ENCODE data around the gene R3HDM4. TPM values are rescaled to one million over a fixed set of nuclear protein-coding genes. Genes with fewer than 3 reads are reported as not detected.

The R3HDM4 gene
- total RNA-seq, 1 donor from 2014 or later = 57.9 TPM

- TF ChIP-seq EZH2 (IDR thresholded peaks at IDR 0.05; ENCODE audit: insufficient read depth, low read length) (no peak), CTCF (IDR thresholded peaks at IDR 0.05; ENCODE audit: insufficient read depth, low read depth, low read length) (no peak)
- H2AFZ ChIP-seq (ENCODE audit: low read depth, low read length) = no peak overlapping the region
- H3K4me1 ChIP-seq (ENCODE audit: insufficient read depth, low read length) = peaks cover 19% of the 10 kb centered on the region
- Mint-ChIP-seq H3K27ac (ENCODE audit: unreplicated experiment) (no peak overlapping the region), H3K9me3 (ENCODE audit: unreplicated experiment) (no peaks in the 10 kb centered on the region), H3K27me3 (ENCODE audit: low read depth, unreplicated experiment) (no peaks in the 10 kb centered on the region), H3K36me3 (ENCODE audit: low read depth, unreplicated experiment) (peaks cover 11% of the 10 kb centered on the region), H3K4me1 (ENCODE audit: low read depth, unreplicated experiment) (peaks cover 2% of the 10 kb centered on the region), H3K4me3 (ENCODE audit: unreplicated experiment) (no peak overlapping the region)
- peaks cover 4% of the 10 kb centered on the region for H3K36me3 ChIP-seq (ENCODE audit: insufficient read depth, low read length)
- no peak overlapping the region for H3K4me2 ChIP-seq (ENCODE audit: low read length)
- H4K20me1 ChIP-seq (ENCODE audit: insufficient read depth, low read length) = peaks cover 24% of the 10 kb centered on the region
- H3K27ac ChIP-seq (ENCODE audit: low read depth, low read length) = no peak overlapping the region
- H3K4me3 ChIP-seq (ENCODE audit: insufficient read depth, low read depth, low read length) = no peak overlapping the region
- no peaks in the 10 kb centered on the region for H3K79me2 ChIP-seq (ENCODE audit: insufficient read depth, low read length)
- H3K9ac ChIP-seq (ENCODE audit: low read length) = no peak overlapping the region
- no peaks in the 10 kb centered on the region for H3K9me3 ChIP-seq (ENCODE audit: insufficient read depth, low read depth, low read length)
- no peaks in the 10 kb centered on the region for H3K27me3 ChIP-seq (ENCODE audit: insufficient read depth, low read length)
- DNase-seq (ENCODE audit: low read depth) (peak; percentile 34), FAIRE-seq (no peak)
Observed at GRCh38 chr19:871446-872265, 41.4 kb downstream of the R3HDM4 start.

GRCh38 chr19:870963-871401 is 42.0 kb downstream of the R3HDM4 start:
- no peak overlapping the region for H3K27ac ChIP-seq (ENCODE audit: low read depth, low read length)
- H4K20me1 ChIP-seq (ENCODE audit: insufficient read depth, low read length) = peaks cover 24% of the 10 kb centered on the region
- TF ChIP-seq EZH2 (IDR thresholded peaks at IDR 0.05; ENCODE audit: insufficient read depth, low read length) = no peak
- TF ChIP-seq CTCF (IDR thresholded peaks at IDR 0.05; ENCODE audit: insufficient read depth, low read depth, low read length) = no peak
- no peak overlapping the region for H3K4me3 Mint-ChIP-seq (ENCODE audit: unreplicated experiment)
- peaks cover 2% of the 10 kb centered on the region for H3K4me1 Mint-ChIP-seq (ENCODE audit: low read depth, unreplicated experiment)
- H3K27me3 Mint-ChIP-seq (ENCODE audit: low read depth, unreplicated experiment) = no peaks in the 10 kb centered on the region
- FAIRE-seq (no peak), DNase-seq (ENCODE audit: low read depth) (peak; percentile 35)
- peaks cover 6% of the 10 kb centered on the region for H3K36me3 Mint-ChIP-seq (ENCODE audit: low read depth, unreplicated experiment)
- no peaks in the 10 kb centered on the region for H3K27me3 ChIP-seq (ENCODE audit: insufficient read depth, low read length)
- H3K9me3 Mint-ChIP-seq (ENCODE audit: unreplicated experiment) = no peaks in the 10 kb centered on the region
- no peak overlapping the region for H3K9ac ChIP-seq (ENCODE audit: low read length)
- no peak overlapping the region for H3K27ac Mint-ChIP-seq (ENCODE audit: unreplicated experiment)
- no peak overlapping the region for H2AFZ ChIP-seq (ENCODE audit: low read depth, low read length)
- H3K4me3 ChIP-seq (ENCODE audit: insufficient read depth, low read depth, low read length) = no peak overlapping the region
- peaks cover 19% of the 10 kb centered on the region for H3K4me1 ChIP-seq (ENCODE audit: insufficient read depth, low read length)
- no peak overlapping the region for H3K4me2 ChIP-seq (ENCODE audit: low read length)
- H3K9me3 ChIP-seq (ENCODE audit: insufficient read depth, low read depth, low read length) = no peaks in the 10 kb centered on the region
- peaks cover 4% of the 10 kb centered on the region for H3K36me3 ChIP-seq (ENCODE audit: insufficient read depth, low read length)
- H3K79me2 ChIP-seq (ENCODE audit: insufficient read depth, low read length) = no peaks in the 10 kb centered on the region

DNA sequence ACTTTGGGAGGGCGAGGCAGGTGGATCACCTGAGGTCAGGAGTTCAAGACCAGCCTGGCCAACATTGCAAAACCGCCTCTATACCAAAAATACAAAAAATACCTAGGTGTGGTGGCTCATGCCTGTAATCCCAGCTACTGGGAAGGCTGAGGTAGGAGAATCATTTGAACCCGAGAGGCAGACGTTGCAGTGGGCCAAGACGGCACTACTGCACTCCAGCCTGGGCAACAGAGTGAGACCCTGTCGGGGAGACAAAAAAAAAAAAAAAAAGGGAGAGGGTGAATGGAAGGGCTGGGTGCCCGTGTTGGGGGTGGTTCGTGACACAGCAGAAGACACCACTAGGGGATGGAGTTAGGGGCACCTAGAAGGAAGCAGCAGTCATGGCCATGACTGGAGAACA is 42.7 kb downstream of the R3HDM4 start:
- Mint-ChIP-seq H3K4me1 (ENCODE audit: low read depth, unreplicated experiment) (peaks cover 2% of the 10 kb centered on the region), H3K36me3 (ENCODE audit: low read depth, unreplicated experiment) (peaks cover 9% of the 10 kb centered on the region), H3K9me3 (ENCODE audit: unreplicated experiment) (no peaks in the 10 kb centered on the region), H3K27me3 (ENCODE audit: low read depth, unreplicated experiment) (no peaks in the 10 kb centered on the region), H3K4me3 (ENCODE audit: unreplicated experiment) (no peak overlapping the region), H3K27ac (ENCODE audit: unreplicated experiment) (peak overlapping the region; percentile 72)
- no peak for DNase-seq (ENCODE audit: low read depth)
- H3K9ac ChIP-seq (ENCODE audit: low read length) = no peak overlapping the region
- no peak overlapping the region for H3K4me2 ChIP-seq (ENCODE audit: low read length)
- H3K27me3 ChIP-seq (ENCODE audit: insufficient read depth, low read length) = no peaks in the 10 kb centered on the region
- no peaks in the 10 kb centered on the region for H3K9me3 ChIP-seq (ENCODE audit: insufficient read depth, low read depth, low read length)
- peaks cover 19% of the 10 kb centered on the region for H3K4me1 ChIP-seq (ENCODE audit: insufficient read depth, low read length)
- H3K79me2 ChIP-seq (ENCODE audit: insufficient read depth, low read length) = no peaks in the 10 kb centered on the region
- peaks cover 4% of the 10 kb centered on the region for H3K36me3 ChIP-seq (ENCODE audit: insufficient read depth, low read length)
- no peak for FAIRE-seq
- TF ChIP-seq CTCF (IDR thresholded peaks at IDR 0.05; ENCODE audit: insufficient read depth, low read depth, low read length) = no peak
- no peak for TF ChIP-seq EZH2 (IDR thresholded peaks at IDR 0.05; ENCODE audit: insufficient read depth, low read length)
- peaks cover 24% of the 10 kb centered on the region for H4K20me1 ChIP-seq (ENCODE audit: insufficient read depth, low read length)
- H3K27ac ChIP-seq (ENCODE audit: low read depth, low read length) = no peak overlapping the region
- H2AFZ ChIP-seq (ENCODE audit: low read depth, low read length) = no peak overlapping the region
- H3K4me3 ChIP-seq (ENCODE audit: insufficient read depth, low read depth, low read length) = no peak overlapping the region
